Amniotic epithelial cell (primary cell): ENCODE data around the gene ZCCHC8.
A peak's percentile ranks its signal among the peaks of the same experiment; 100 is the strongest.
"Not testable (repeated sequence)": the region's sequence is repeated elsewhere in the genome, so short reads cannot be mapped to it uniquely, and the experiment has no call there.

Experiments
- DNase-seq: peaks from one replicate; pipeline ENCODE4 v3.0.0-alpha.2; 2010; ENCODE audit warnings: low read depth

Gene ZCCHC8

DNA sequence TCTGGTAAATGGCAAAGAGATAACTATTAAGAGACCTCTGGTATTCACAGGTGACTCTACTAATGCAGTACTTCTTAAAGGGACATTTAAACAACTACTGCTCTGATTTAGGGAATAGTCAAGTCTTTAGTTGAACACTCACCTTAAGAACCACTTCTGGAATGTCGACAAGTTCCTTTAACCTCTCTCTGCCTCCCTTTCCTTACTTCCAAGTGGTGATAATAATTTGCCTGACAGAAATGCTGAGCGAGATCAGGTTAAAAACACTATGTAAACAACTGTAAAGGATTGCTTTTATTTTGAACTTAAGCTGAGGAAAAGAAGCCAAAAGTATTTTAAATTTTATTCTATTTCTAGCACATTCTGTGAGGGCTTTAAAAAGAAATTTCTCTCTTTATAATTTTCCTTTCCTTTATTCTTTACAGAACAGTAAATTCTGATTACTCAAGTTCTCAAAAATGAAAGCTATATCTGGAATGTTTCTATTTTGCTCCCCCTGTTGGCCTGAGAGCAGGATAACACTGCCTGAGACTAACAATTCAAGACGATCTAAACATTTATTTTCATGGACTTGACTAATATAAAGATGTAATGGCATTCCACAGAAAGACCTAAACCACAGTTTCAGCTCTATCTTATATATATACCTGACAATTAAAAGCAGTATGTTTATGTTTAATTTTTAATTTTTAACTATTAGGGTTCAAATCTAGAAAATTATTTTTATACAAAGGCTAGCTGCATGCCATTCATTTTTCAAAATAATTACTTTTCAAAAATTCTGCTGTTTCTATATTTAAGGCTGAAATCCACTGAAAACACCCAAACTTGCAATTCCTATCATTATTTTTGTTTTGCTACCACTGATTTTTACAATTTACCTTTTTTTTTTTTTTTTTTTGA, 29.2 kb downstream of the ZCCHC8 start:
- peak; percentile 75 for DNase-seq

DNA sequence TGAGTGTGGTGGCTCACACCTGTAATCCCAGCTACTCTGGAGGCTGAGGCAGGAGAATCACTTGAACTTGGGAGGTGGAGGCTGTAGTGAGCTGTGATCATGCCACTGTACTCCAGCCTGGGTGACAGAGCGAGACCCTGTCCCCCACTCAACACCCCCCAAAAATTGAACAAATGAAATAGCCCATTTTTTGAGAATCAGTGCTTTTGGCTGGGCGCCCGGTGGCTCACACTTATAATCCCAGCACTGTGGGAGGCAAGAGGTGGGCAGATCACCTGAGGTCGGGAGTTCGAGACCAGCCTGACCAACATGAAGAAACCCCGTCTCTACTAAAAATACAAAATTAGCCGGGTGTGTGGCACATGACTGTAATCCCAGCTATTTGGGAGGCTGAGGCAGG, 30.2 kb downstream of the ZCCHC8 start:
- DNase-seq = not testable (repeated sequence)

GRCh38 chr12:122469856-122470255, 30.9 kb downstream of the ZCCHC8 start:
- DNase-seq = not testable (repeated sequence)

GRCh38 chr12:122467983-122468382, 32.7 kb downstream of the ZCCHC8 start:
- no peak for DNase-seq

- DNase-seq = peak; percentile 98
Observed at GRCh38 chr12:122464317-122465042, 36.3 kb downstream of the ZCCHC8 start.

DNA sequence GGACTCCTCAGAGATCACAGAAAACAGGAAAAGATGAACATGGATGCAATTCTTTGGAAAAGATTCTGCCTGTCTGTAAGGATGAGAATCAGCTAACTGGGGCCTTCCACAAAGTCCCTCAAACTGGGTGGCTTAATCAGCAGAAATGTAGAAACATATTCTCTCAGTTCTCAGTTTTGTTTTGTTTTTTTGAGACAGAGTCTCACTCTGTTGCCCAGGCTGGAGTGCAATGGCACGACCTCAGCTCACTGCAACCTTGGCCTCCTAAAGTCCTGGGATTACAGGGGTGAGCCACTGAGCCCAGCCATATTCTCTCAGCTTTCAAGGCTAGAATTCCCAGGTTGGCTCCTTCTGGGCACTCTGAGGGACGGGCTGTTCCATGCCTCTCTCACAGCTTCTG, 40.1 kb downstream of the ZCCHC8 start:
- no peak for DNase-seq

DNA sequence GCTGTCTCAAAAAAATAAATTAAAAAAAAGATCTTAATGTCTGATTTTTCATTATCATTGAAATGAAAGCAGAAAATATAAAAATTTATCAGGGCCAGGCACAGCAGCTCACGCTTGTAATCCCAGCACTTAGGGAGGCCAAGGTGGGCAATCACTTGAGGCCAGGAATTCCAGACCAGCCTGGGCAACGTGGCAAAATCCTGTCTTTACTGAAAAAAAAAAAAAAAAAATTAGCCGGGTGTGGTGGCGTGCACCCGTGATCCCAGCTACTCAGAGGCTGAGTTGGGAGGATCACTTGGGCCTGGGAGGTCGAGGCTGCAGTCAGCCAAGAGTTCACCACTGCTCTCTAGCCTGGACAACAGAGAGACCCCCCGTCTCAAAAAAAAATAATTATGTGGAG, 40.7 kb downstream of the ZCCHC8 start:
- DNase-seq = no peak

GRCh38 chr12:122459211-122459610, 41.5 kb downstream of the ZCCHC8 start:
- no peak for DNase-seq

DNA sequence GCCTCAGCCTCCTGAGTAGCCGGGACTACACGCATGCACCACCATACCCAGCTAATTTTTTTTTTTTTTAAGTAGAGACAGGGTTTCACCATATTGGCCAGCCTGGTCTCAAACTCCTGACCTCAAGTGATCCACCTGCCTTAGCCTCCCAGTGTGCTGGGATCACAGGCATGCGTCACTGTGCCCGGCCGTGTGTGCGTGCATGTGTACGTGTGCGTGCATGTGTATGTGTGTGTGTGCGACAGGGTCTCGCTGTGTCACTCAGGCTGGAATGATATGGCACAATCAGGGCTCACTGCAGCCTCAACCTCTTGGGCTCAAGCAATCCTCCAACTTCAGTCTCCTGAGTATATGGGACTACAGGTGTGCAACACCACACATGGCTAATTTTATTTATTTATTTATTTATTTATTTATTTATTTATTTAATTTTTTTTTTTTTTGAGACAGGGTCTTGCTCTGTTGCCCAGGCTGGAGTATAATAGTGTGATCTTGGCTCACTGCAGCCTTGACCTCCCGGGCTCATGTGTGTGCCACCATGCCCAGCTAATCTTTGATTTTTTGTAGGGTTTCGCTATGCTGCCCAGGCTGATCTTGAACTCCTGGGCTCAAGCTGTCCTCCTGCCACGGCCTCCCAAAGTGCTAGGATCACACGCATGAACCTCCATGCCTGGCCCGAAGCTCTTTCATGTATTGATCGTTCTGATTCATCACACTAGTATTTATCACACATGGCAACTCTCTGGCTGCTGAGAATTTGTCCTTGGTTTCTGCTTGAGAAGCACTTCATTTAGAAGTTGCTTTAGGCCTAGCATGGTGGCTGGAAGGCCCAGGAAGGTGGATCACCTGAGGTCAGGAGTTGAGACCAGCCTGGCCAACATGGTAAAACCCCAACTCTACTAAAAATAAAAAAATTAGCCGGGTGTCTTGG, 42.4 kb downstream of the ZCCHC8 start:
- DNase-seq = no peak

GRCh38 chr12:122457627-122458026, 43.1 kb downstream of the ZCCHC8 start:
- no peak for DNase-seq

DNA sequence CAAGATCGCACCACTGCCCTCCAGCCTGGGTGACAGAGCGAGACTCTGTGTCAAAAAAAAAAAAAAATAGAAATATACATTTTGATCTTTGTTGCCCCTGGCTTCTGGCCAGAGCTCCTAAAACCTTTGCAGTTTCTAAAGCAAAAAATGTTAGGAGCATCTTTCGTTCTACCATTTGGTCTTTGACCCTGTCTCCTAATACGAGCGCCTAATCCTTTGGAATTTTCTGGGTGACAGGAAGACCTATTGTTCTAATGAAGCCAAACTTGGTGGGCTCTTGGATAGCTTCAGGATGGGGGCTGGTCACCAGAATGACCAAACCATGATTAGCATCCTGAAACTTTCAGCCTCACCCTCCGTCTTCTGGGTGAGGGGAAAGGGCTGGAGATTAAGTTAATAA, 46.0 kb downstream of the ZCCHC8 start:
- no peak for DNase-seq

- DNase-seq = no peak
Observed at GRCh38 chr12:122454250-122454721, 46.4 kb downstream of the ZCCHC8 start.

GRCh38 chr12:122452701-122453285, 47.9 kb downstream of the ZCCHC8 start:
- no peak for DNase-seq

DNA sequence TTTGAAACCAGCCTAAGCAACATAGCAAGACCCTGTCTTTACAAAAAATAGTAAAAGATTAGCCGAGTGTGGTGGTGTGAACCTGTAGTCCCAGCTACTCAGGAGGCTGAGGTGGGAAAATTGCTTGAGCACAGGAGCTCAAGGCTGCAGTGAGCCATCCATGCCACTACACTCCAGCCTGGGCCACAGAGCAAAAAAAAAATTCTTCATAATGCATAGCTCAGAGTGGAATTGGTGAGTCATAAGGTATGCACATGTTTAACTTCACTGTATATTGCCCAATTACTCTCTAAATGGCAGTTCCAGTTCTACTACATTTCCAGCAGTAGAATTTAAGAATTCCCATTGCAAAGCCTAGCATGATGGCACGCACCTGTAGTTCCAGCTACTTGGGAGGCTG, 51.4 kb downstream of the ZCCHC8 start:
- DNase-seq = peak; percentile 91

- DNase-seq = not testable (repeated sequence)
Observed at GRCh38 chr12:122447825-122448224, 52.9 kb downstream of the ZCCHC8 start.

- not testable (repeated sequence) for DNase-seq
Observed at GRCh38 chr12:122446390-122446789, 54.3 kb downstream of the ZCCHC8 start.

DNA sequence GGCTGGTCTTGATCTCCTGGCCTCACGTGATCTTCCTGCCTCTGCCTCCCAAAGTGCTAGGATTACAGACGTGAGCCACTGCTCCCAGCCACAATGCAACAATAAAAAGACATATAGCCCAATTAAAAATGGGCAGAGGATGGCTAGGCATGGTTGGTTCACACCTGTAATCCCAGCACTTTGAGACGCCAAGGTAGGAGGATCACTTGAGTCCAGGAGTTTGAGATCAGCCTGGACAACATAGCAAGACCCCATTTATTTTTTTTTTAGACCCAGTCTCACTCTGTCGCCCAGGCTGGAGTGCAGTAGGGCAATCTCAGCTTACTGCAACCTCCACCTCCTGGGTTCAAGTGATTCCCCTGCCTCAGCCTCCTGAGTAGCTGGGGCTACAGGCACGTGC, 56.7 kb downstream of the ZCCHC8 start:
- not testable (repeated sequence) for DNase-seq

DNA sequence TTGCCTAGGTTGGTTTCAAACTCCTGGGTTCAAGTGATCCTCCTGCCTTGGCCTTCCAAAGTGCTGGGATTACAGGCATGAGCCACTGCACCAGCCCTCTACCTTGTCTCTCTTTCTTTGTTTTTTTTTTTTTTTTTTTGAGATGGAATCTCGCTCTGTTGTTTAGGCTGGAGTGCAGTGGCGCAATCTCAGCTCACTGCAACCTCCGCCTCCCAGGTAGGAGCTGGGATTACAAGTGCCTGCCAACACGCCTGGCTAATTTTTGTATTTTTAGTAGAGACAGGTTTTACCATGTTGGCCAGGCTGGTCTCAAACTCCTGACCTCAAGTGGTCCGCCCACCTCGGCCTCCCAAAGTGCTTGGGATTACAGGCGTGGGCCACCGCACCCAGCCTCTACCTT, 61.9 kb downstream of the ZCCHC8 start:
- DNase-seq = not testable (repeated sequence)

GRCh38 chr12:122437656-122438121, 63.0 kb downstream of the ZCCHC8 start:
- DNase-seq = no peak

- DNase-seq = no peak
Observed at GRCh38 chr12:122435186-122435585, 65.5 kb downstream of the ZCCHC8 start.

DNA sequence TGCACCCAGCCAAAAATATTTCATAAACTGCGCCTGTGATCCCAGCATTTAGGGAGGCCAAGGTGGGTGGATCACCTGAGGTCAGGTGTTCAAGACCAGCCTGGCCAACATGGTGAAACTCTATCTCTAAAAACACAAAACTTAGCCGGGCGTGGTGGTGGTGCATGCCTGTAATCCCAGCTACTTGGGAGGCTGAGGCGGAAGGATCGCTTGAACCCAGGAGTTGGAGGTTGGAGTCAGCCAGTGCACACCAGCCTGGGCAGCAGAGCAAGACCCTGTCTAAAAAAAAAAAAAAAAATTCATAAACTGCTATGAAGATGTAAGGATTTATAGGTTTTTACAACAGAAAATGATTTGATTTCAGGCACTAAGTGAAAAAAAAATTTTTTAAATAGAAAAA, 71.7 kb downstream of the ZCCHC8 start:
- not testable (repeated sequence) for DNase-seq
